Aorta (tissue), 5 donors: ENCODE data around the gene CTCF. TPM values are rescaled to one million over a fixed set of nuclear protein-coding genes. Genes with fewer than 3 reads are reported as not detected.
A peak's percentile ranks its signal among the peaks of the same experiment; 100 is the strongest.
"Not testable (repeated sequence)": the region's sequence is repeated elsewhere in the genome, so short reads cannot be mapped to it uniquely, and the experiment has no call there.

Experiments used
- ATAC-seq: fragments of 200-7000 bp; cut with Tn5 transposase; one replicate; pipeline ENCODE4 v1.9.1; 2022; ENCODE audit warnings: moderate library complexity; ENCODE audit not compliant: low FRiP score
- DNase-seq, 2 donors: peaks; one replicate each; pipeline ENCODE4 v3.0.0-alpha.2; 2020
- H3K27ac ChIP-seq, 2 donors: one replicate each; pipeline ENCODE4 v1.5.1; 2013; ENCODE audit warnings: low read length in 2 of 2, mild to moderate bottlenecking in 2 of 2, moderate library complexity in 2 of 2, control low read depth in 1 of 2, inconsistent platforms in 1 of 2, low read depth in 1 of 2
- H3K27me3 ChIP-seq, 2 donors: one replicate each; pipeline ENCODE4 v1.6.1; 2013; ENCODE audit warnings: control low read depth in 1 of 2, low read length in 1 of 2, mild to moderate bottlenecking in 1 of 2, moderate library complexity in 1 of 2; ENCODE audit not compliant: insufficient read depth in 2 of 2, control insufficient read depth in 1 of 2
- H3K36me3 ChIP-seq, 2 donors: one replicate each; pipeline ENCODE4 v1.6.1; 2013; ENCODE audit warnings: control low read depth in 1 of 2, low read length in 1 of 2, mild to moderate bottlenecking in 1 of 2; ENCODE audit not compliant: insufficient read depth in 2 of 2, control insufficient read depth in 1 of 2
- H3K4me1 ChIP-seq, 2 donors: one replicate each; pipeline ENCODE4 v1.6.1; 2013; ENCODE audit warnings: low read length in 2 of 2, control low read depth in 1 of 2, mild to moderate bottlenecking in 1 of 2, moderate library complexity in 1 of 2; ENCODE audit not compliant: insufficient read depth in 2 of 2, control insufficient read depth in 1 of 2
- H3K4me3 ChIP-seq, 2 donors: one replicate each; pipeline ENCODE4 v1.5.1; 2013; ENCODE audit warnings: low read length in 2 of 2, control low read depth in 1 of 2, mild to moderate bottlenecking in 1 of 2
- H3K9me3 ChIP-seq: one replicate; pipeline ENCODE4 v1.6.1; 2013; ENCODE audit warnings: mild to moderate bottlenecking, low read length; ENCODE audit not compliant: control insufficient read depth
- WGBS, 2 donors: extraction: QIAGEN DNeasy Blood & Tissue Kit; methylation state at CpG; one replicate each; pipeline ENCODE4 v1.1.7; 2013; 5-methylcytosine and 5-hydroxymethylcytosine counted together
- intact Hi-C, 2 donors: fragments of 100-400 bp; cut with DNase I; formaldehyde crosslinking; loops; one replicate each; pipeline versions ENCODE4 v1.14.2 to v1.15.0; 2022
- polyA plus RNA-seq, 2 donors: library from polyadenylated mRNA; stranded (reverse); fragments of 200-250 nt; gene quantifications; one replicate each; pipeline ENCODE4 v1.2.3, GENCODE V29; 2013
- total RNA-seq, 2 donors: library from RNA; stranded (reverse); fragmentation: NEBNext Ultra II Directional; extraction: Animal tissue kit (Norgen Biotek cat#: 25700); gene quantifications; one replicate each; pipeline ENCODE4 v1.2.1, GENCODE V29; 2021
- donor health status: healthy with polysubstance abuse.
- donor health status: Bipolar disorder and iron deficiency.
- donor health status: DM: no; HTN: no; CAD: no.
- donor health status: DM: no; HTN: no; CAD: no.
- donor health status: DM: yes; HTN: yes; CAD: no.

CTCF gene
- total and polyA plus RNA-seq, 4 donors: 16.5 to 35.8 (median 27.1) TPM

- intact Hi-C loops: no loop called here
- Histone ChIP-seq H3K4me1 (no peaks in the 10 kb centered on the region), H3K36me3 (no peaks in the 10 kb centered on the region), H3K27me3 (no peaks in the 10 kb centered on the region), H3K27ac (peak overlapping the region in 1 of 2 donors; percentile 4), H3K4me3 (no peak overlapping the region), H3K9me3 (no peaks in the 10 kb centered on the region)
- WGBS, 2 donors: 82 to 85% methylated on average over 4 of the region's 4 CpGs
- ATAC-seq (no peak), DNase-seq (no peak)
Measured at GRCh38 chr16:67531247-67531646, 31.1 kb upstream of the CTCF start.

- H3K27ac ChIP-seq: no peak overlapping the region
- no peaks in the 10 kb centered on the region for H3K27me3 ChIP-seq
- intact Hi-C loops: no loop called here
- whole genome bisulfite sequencing, 2 donors: 66 to 71% methylated on average over 9 of the region's 9 CpGs
- no peaks in the 10 kb centered on the region for H3K9me3 ChIP-seq
- DNase-seq: no peak
- no peak overlapping the region for H3K4me3 ChIP-seq
- no peaks in the 10 kb centered on the region for H3K4me1 ChIP-seq
- no peak for ATAC-seq
- no peaks in the 10 kb centered on the region for H3K36me3 ChIP-seq
Measured at GRCh38 chr16:67533024-67533560, 29.2 kb upstream of the CTCF start.

- DNase-seq, H3K36me3 ChIP-seq, H3K27me3 ChIP-seq, H3K27ac ChIP-seq, H3K9me3 ChIP-seq, H3K4me1 ChIP-seq, ATAC-seq, intact Hi-C loops, H3K4me3 ChIP-seq: not testable (repeated sequence)
- 90 to 93% methylated on average over 6 of the region's 6 CpGs for WGBS, 2 donors
Measured at GRCh38 chr16:67533987-67534386, 28.3 kb upstream of the CTCF start.

- ATAC-seq: no peak
- Histone ChIP-seq H3K36me3 (no peaks in the 10 kb centered on the region), H3K4me1 (no peaks in the 10 kb centered on the region), H3K27me3 (no peaks in the 10 kb centered on the region), H3K9me3 (no peaks in the 10 kb centered on the region), H3K4me3 (no peak overlapping the region), H3K27ac (no peak overlapping the region)
- intact Hi-C loops: no loop called here
- no peak for DNase-seq
Measured at GRCh38 chr16:67534431-67534830, 27.9 kb upstream of the CTCF start.

DNA sequence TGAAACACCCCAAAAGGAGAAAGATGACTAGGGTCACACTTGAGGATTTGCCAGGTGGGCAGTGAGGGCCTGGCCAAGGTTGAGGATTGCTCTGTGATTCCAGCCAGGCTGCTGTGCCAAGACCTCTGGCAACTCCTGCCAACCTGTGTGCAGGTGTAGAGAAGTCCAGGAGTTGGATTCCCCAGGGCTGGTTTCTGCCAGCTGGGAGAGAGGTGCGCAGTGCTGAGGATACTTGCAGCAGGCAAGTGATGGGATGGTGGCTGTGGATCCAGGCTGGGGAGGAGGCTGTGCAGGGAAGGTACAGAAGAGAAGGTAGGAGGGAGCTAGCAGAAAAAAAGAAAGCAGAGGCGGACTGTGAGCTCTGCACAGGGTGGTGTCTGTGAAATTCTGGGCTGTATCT is 27.1 kb upstream of the CTCF start:
- intact Hi-C loops: no loop called here
- Histone ChIP-seq H3K27me3 (no peaks in the 10 kb centered on the region), H3K4me3 (no peak overlapping the region), H3K9me3 (no peaks in the 10 kb centered on the region), H3K4me1 (no peaks in the 10 kb centered on the region), H3K27ac (no peak overlapping the region), H3K36me3 (no peaks in the 10 kb centered on the region)
- DNase-seq (no peak), ATAC-seq (no peak)
- 93 to 96% methylated on average over 2 of the region's 2 CpGs for WGBS, 2 donors

- H3K27ac ChIP-seq: no peak overlapping the region
- DNase-seq (peak; percentile 87 to 93), ATAC-seq (peak; percentile 83)
- 0 to 1% methylated on average over 25 to 32 of the region's 32 CpGs for WGBS, 2 donors
- H3K4me1 ChIP-seq: no peaks in the 10 kb centered on the region
- intact Hi-C loops: no loop called here
- H3K27me3 ChIP-seq: no peaks in the 10 kb centered on the region
- no peaks in the 10 kb centered on the region for H3K9me3 ChIP-seq
- H3K4me3 ChIP-seq: peak overlapping the region; percentile 4 to 66
- H3K36me3 ChIP-seq: no peaks in the 10 kb centered on the region
Measured at GRCh38 chr16:67537270-67537635, 25.1 kb upstream of the CTCF start.

DNA sequence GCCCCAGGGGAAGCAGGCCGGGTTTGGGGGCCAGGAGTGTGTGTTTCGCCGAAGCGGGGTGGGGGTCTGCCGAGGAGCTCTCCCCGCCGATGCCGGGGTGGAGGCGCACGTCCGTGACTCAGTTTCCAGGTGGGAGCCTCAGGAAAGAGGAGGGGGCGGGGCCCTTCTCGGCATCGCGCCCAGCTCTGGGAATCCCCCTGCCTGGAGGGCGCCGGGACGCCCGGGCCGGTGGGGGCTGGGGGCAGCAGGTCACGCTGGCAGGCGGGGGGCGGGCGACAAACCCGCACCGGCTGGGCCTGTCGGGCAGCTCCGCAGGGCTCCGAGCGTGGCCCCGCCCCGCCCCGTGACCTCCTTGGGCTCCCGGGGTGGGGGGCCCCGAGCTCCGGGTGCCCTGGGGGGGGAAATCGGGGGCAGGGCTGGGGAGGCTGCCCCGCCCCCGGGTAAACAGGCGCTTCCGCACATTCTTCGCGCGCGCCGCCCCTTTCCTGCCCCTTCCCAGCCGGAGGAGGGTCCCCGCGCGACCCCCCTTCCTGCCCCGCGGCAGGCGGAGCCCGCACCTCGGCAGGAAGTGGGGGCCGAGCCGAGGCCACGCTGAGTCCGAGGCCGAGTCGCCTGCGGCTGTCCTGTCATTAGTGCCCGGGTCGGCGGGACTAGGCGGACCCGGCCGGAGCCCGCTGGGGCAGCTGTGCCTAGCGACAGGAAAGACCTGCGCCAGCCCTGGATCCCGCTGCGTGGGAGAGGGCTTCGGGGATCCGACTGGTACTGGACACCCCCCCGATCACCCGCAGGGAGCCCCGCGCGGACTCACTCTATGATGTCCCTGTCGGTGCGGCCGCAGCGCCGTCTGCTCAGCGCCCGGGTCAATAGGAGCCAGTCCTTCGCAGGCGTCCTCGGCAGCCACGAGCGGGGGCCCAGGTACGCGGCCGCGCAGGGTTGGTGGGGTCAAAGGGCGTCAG is 24.4 kb upstream of the CTCF start:
- ATAC-seq (peak; percentile 67), DNase-seq (peak; percentile 74 to 89)
- Histone ChIP-seq H3K9me3 (no peaks in the 10 kb centered on the region), H3K27me3 (no peaks in the 10 kb centered on the region), H3K4me3 (peak overlapping the region; percentile 14 to 66), H3K27ac (peak overlapping the region in 1 of 2 donors; percentile 19), H3K36me3 (no peaks in the 10 kb centered on the region), H3K4me1 (no peaks in the 10 kb centered on the region)
- intact Hi-C loops: no loop called here
- WGBS, 2 donors: 3% methylated on average over 59 to 97 of the region's 97 CpGs

GRCh38 chr16:67538666-67539101 is 23.6 kb upstream of the CTCF start:
- WGBS, 2 donors: 50 to 57% methylated on average over 17 to 23 of the region's 23 CpGs
- intact Hi-C loops: no loop called here
- peak overlapping the region in 1 of 2 donors; percentile 19 for H3K27ac ChIP-seq
- H3K36me3 ChIP-seq: no peaks in the 10 kb centered on the region
- no peaks in the 10 kb centered on the region for H3K27me3 ChIP-seq
- ATAC-seq (no peak), DNase-seq (no peak)
- no peaks in the 10 kb centered on the region for H3K4me1 ChIP-seq
- no peaks in the 10 kb centered on the region for H3K9me3 ChIP-seq
- H3K4me3 ChIP-seq: no peak overlapping the region

- Histone ChIP-seq H3K27me3 (no peaks in the 10 kb centered on the region), H3K27ac (no peak overlapping the region), H3K4me1 (no peaks in the 10 kb centered on the region), H3K36me3 (no peaks in the 10 kb centered on the region), H3K9me3 (no peaks in the 10 kb centered on the region), H3K4me3 (no peak overlapping the region)
- ATAC-seq (no peak), DNase-seq (no peak)
- WGBS, 2 donors: 71 to 75% methylated on average over 4 of the region's 4 CpGs
- intact Hi-C loops: no loop called here
Measured at GRCh38 chr16:67539271-67539670, 23.1 kb upstream of the CTCF start.
